HG03175 (cell line): ENCODE results near the gene SERPINB8.
A peak's percentile ranks its signal among the peaks of the same experiment; 100 is the strongest.

Experiments
- ATAC-seq: cut with Tn5 transposase; IDR thresholded peaks from one replicate; pipeline ENCODE4 v1.9.1; 2021; ENCODE audit warnings: mild to moderate bottlenecking, moderate library complexity; ENCODE audit not compliant: unreplicated experiment

The SERPINB8 gene

DNA sequence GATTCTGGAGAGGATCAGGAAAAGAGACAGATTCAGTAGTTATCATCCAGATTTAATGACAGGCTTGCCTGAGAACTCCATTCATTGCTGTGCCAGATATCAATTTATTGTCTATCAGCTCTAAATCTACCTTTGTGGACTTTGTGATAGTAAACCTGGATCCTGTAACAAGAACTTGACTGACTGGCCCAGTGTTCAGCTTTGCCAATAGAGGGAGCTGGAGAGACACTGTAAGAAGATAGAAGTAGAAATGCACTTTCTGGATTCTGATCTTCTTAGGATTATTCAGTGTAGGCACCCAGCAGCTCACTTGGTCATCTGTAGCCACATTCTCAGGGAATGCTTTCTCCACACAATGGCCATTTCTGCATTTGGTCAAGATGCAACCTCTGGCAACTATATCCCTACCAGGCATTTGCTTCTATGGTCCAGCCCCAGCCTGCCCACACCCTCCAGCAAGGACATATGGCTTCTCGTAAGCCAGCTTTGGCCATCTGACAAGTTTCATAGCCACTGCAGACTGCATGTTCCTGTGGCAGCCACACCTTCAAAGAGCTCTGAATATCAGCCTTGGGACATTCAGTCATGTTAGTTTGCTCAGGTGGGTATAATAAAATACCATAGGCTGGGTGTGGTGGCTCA lies 6.1 kb upstream of the SERPINB8 start:
- ATAC-seq: peak; percentile 83

DNA sequence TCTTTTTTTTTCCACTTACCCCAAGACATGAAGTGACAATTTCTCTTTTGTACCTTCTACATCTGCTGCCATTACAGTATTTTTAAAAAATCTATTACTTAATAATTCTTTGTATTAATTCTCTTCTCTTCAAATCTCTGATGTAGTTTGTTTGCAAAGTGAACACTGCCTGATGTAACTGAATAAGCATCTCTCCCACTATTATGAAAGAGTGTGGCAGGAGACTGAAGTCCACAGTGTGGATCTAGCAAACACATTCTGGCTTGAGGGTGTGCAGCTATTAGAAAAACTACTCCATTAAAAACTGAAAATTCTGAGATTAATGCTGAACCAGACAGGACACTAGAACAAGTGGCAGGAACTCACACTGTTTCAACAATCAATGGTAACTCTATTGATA lies 5.0 kb upstream of the SERPINB8 start:
- ATAC-seq: no peak

DNA sequence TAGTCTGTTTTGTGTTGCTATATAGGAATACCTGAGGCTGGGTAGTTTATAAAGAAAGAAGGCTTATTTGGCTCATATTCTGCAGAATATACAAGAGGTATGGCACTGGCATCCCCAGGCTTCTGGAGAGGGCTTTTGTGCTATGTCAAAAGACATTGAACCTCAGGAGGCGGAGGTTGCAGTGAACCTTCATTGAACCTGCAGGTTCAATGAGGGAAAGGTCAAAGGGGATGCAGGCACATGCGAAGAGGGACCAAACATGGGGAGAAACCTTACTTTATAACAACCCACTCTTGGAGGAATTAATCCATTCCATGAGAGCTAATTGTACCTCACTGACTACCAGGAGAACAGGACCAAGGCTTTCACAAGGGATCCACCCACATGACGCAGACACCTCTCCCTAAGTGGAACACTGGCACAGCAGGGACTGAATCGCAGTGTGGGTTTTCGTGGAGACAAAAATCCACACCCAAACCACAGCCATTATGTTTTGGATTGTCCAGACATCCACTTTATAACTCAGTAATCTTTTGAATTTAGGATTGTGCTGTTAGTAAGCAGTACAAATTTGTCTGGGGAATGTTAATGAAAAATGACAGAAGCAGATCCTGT lies 4.1 kb upstream of the SERPINB8 start:
- ATAC-seq: no peak

DNA sequence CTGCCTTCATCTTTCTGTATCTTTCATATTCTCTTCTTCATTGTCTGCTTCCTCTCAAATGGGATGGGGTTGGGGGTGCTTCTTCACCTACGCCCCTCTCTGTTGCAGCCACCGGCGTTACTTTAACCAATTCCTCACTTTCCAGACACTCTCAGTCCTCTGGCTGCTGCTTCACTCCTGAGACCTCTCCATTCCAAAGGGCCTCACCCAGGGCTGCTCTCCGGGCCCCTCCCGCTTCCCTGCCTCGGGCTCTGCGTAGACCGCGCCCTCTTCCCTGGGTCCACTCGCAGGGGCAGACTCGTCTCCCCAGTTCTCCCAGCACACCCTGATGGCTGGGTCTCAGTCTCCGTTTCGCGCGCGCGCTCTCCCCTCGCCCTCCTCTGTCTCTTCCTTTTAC lies 926 bp downstream of the SERPINB8 start:
- peak; percentile 1 for ATAC-seq

DNA sequence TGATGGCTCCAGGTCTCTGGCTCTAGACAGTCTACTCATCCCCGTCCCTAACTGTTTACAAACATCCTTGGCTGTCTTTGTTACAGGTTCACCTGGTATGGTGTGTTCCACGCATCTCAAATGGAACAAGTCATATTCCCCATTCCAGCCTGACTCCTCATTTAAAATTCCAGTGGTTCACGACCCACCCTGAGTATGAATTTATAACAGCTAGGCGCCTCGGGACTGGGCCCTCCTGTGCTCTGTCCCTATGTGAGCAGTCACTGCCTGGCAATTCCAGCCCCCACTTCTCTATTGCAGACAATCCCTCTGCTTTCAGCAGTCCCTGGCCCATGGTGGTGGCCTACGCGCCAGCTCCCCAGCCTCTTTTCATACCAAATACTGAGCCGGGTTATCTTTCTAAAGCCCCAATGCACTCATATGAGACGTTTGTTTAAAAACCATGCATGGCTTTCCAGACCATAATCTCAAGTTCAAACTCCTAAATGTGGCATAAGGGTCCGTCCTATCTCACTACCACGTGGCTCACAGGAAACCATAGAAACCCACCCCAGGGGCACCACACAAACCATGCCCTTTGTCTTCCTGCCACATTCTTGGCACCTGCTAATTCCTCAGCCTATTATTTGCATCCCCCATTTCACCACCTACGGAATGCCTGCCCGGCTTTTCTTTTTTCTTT lies 1.6 kb downstream of the SERPINB8 start:
- no peak for ATAC-seq

DNA sequence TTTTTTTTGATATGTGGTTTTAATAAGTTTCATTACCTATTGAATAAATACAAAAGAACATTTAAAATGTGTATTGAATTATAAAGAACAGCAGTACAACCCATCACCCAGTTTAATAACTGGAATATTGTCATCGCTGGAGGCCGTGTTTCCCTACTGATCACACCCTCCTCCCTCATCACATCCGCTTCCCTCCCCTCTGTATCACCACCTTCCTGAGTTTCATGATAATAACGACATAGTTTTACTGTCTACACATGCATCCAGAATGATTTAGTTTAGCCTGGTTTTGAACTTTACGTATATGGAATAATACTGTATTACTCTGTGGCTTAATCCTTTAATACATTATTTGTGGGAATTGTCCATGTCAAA lies 2.1 kb downstream of the SERPINB8 start:
- ATAC-seq: no peak

DNA sequence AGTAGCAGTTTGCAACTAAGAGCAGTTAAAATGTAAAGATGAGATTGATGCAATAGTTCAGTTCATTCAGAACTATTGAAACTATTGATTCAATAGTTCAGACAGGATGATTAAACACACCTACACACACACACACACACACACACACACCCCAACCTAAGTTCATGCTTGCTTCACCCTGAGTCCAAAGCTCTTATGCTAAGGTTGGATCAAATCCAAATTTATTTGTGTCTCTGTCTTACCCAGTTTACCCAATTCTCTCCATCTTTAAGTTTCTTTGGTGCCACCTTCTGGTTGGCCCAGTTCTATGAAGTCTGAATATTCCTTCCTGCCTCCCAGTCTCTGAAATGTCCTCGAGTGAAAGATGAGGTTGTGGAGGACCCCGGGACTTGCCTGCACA lies 5.1 kb downstream of the SERPINB8 start:
- no peak for ATAC-seq

DNA sequence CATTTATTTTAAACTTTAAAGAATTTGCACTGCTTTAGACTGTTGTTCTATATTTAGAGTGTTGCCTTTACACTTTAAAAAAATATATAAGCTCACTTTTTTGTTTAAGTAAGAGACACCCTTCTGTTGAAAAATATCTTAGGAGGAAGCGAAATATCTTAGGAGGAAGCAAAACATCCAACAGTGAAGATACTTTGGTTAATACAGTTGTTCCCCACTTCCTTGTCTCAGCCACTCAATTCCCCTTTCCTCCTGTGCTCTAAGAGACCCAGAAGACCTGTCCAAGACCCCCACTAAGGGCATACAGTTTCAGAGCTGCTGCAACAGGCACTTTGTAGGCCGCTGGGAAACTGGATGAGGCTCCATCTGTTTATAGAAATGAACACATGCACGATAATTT lies 5.7 kb downstream of the SERPINB8 start:
- no peak for ATAC-seq

DNA sequence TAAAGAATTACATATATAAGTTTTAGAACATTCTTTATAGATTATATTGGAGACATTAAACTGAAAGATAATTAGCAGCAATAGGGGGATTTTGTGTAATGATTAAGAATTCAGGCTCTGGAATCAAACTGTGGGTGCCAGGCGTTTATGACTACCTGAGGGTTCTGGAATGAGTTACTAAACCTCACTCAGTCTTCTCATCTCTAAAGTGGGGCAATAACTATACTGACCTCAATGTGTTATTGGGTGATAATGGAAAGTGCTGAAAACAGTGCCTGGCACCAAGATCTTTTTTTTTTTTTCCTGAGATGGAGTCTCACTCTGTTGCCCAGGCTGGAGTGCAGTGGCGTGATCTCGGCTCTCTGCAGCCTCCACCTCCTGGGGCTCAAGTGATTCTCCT lies 7.2 kb downstream of the SERPINB8 start:
- ATAC-seq: no peak

DNA sequence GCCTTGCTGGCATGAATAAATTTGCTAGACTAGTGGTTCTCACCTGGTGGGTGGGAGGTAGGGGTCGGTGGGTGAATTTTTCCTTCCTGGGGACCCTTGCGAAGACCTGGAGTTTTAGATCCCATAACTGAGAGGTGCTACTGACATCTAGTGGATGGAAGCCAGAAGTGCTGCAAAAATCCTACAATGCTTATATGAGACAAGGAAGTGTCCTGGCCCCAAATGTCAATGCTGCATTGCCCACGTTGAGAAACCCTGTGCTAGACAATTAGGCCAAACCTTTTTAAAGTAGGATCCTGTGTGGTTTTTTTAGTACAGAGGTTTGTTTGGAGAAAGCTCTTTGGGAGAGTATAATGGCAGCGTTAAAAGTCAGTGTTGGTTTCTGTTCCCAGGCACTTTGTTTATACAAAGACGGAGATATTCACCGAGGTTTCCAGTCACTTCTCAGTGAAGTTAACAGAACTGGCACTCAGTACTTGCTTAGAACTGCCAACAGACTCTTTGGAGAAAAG lies 9.6 kb downstream of the SERPINB8 start:
- ATAC-seq: peak; percentile 83

DNA sequence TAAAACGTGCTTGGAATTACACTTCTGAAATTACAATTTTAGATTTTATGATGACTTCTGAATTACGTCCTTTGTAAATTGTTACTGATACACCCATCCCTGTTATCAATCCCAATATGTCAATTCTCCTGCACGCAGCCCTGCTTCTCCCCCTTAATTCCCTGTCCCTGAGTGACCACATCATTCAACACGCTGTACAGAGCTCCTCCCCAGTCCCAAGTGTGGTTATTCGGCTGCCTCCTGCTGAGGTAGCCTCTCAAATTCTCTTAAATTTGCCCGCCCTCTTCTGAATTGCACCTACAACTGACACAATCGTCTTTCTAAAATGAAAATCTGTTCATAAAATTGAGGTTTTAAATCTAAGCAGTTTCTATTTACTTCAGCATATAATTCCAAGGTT lies 10.1 kb downstream of the SERPINB8 start:
- no peak for ATAC-seq

DNA sequence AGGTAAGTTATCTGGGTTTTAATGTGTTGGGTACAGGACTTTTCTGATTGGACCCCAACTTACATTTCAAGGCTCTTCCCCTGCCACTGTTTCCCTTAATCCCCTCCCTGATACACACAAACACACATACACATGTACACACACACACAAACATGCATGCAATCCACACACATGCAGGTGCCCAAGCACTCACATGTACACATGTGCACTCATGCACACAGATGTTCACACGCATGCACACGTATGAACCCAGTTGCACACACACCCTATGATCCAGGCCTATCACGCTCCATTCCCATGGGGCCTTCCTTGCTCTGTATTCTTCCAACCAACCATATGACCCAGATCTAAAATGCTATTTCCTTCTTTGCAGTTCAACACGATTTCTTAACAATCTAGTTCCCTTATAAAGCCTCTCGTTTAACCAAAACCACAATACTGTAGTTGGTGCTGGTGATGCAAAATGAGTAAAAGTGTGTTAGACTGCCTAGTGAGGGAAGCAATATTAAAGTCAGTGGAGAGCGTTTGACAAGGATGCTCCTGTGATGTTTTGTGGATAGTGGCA lies 11.1 kb downstream of the SERPINB8 start:
- ATAC-seq: no peak

DNA sequence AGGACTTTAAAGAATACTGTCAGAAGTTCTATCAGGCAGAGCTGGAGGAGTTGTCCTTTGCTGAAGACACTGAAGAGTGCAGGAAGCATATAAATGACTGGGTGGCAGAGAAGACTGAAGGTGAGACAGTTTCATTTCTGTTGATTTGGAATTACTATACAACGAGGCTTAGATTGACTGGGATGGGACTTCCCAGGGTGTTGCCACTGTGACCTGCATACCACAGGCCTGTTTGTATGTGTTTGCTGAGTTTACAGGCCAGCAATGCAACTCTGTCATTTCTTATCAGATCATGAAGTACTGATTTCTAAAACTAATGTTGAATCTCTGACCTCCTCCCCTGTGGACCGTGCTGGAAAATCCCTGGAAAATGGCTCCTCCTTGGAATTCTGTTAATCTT lies 11.8 kb downstream of the SERPINB8 start:
- ATAC-seq: no peak

DNA sequence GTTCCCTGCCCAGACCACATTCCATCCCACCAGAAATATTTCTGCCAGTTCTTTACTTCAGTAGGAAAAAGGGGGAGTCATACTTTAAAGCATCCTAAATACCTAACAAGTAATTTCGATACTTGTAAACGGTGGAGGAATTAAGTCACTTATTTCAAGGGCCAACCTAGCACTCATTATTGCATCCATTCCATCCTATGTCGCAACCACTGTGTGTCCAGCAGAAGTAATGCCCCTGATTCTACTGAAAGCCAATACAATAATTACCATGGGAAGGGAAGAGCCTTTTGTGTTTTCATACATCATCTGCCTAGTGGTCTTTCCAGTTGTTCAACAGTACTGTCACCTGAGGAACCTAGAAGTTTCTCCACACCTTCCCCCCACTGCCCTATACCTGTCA lies 12.5 kb downstream of the SERPINB8 start:
- no peak for ATAC-seq

DNA sequence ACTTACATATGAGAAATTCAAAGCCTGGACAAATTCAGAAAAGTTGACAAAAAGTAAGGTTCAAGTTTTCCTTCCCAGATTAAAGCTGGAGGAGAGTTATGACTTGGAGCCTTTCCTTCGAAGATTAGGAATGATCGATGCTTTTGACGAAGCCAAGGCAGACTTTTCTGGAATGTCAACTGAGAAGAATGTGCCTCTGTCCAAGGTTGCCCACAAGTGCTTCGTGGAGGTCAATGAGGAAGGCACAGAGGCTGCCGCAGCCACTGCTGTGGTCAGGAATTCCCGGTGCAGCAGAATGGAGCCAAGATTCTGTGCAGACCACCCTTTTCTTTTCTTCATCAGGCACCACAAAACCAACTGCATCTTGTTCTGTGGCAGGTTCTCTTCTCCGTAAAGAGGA lies 17.0 kb downstream of the SERPINB8 start:
- no peak for ATAC-seq

DNA sequence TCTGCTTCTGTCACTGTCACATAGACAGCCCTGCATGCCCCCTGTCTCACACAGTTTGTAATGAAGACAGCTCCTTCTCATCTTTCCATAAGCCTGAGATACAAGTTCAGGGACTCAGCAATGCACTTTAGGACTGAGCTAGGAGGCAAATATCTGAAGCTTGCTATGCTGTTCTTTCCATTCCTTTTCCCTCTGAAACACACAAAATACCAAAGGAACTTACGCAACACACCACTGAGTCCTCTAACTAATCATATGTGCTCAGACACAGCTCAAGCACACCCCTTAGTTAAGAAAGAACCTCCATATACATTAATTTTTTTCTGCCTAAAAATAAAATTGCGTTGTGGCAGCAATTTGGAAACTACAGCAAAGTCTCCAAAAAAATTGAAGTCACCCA lies 17.9 kb downstream of the SERPINB8 start:
- ATAC-seq: no peak

DNA sequence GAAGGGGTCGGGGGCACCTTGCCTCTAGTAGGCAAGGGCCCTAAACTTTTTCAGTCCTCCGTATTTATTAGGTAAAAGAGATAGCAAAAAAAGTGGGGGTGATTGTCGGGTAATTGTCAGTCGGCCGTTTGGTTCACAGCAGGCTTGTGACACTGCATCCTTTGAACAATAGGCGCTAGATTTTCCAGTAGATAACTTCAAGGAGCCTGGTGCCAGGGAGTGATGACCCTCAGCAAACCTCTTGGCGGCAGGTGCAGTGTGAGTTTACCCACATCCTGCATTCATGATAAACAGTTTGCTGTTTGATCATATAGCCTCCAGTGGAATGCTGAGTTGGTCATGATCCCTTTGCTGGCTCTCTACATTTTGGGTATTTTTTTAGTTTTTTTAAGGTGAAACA lies 22.9 kb downstream of the SERPINB8 start:
- ATAC-seq: no peak

DNA sequence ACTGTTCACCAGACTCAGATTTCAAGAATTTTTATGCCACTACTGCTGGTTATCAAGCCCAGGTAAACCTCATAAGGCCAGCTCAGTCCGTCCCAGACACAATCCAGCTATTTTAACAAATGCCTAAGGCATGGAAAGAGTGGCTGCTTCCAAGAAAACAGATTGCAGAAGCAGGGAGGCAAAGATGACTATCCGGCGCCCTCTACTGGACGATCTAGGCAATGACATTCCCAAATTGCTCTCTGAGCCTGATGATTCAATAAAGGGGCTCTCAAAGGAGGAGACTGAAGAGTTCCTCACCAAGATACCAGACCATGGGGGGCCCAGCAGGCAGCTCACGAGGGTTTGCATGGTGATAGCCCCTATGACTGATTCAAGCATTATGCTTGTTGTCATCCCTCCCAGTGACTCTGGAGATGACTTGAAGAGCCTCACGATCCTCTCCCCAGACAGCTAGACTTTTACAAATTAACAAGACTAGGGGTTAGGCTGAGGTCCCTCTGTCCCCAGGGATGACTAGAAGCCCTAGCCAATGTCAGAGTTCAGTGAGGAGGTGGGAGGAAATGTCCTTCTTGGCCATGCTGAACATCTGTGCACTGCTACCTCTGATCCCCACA lies 25.0 kb downstream of the SERPINB8 start:
- peak; percentile 56 for ATAC-seq

DNA sequence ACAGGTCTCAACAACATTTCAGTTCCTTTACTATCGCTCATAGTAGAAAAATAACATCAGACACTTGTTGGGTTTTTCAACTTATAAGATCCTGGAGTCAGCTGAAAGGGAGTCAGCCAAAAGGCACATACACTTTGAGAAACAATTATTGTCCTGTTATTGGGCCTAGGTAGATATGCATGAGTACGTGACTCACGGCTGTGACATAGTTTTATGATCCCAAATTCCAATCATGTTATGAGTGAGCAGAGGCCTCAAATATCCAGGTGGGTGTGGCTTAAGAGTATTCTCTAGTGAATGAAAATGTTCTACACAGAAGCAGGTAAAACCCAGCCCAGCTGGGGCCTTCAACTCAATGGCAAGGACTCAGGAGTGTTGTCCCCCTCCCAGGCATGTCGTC lies 27.2 kb downstream of the SERPINB8 start:
- ATAC-seq: no peak

DNA sequence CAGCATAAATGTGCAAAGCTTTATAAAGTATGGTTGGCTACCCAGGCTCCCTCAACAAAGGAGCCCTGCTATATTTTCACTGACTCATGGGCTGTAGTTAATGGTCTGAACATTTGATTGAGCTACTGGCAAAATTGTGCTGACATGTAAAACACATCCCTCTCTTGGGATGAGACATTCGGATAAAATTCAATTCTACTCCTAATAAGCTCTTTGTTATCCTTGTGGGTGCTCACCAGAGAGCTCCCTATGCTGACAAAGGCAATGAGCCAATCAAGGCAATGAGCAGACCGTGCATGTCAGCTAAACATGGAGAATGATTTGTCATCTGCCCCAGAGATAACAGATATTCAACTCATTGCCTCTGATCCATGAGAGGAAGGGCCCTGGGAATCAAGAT lies 27.7 kb downstream of the SERPINB8 start:
- ATAC-seq: no peak

DNA sequence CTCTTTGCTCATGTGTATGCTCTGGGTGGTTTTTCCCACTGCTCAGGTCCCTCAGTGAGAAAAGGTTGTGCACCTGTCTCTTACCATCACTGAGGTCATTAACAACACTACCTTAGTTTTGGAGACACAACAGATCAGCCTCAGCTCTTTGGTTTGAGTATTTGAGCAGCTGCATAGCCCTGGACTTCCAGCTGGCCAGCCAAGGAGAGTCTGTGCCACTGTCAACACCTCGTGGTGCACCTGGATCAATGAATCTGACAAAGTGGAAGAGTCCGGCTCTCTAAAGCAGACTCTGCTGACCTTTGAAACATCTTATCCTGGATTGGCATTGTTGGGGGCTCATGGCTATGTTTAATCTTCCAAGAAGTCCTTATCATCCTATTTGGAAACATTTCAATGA lies 30.0 kb downstream of the SERPINB8 start:
- no peak for ATAC-seq

DNA sequence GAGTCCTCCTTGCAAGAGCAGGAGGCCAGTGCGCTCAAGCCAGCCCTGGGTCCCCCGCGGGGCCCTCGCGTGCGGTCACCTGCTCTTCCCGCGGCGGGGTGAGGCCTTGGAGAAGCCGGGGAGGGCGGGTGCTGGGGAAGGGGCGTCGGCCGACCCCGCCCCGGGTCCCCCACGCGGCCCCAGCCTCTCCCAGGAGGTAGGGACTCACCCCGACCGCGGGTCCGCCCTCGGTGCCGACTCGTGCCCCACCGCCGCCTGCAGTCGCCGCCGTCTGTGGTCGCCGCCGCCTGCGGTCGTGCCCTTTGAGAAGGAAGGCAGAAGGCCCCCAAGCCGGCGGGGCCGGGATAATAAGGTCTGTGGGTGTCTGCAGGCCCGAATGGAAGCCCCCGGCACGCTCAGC lies 32.7 kb downstream of the SERPINB8 start:
- no peak for ATAC-seq
